ENCODE results near the gene TOR3A.

- TF ChIP-seq GATA2 (IDR thresholded peaks at IDR 0.05; ENCODE audit: low read depth, low read length) (no peak), GATA3 (IDR thresholded peaks at IDR 0.05; ENCODE audit: low read depth, low read length) (no peak)
Observed at GRCh38 chr1:179108644-179109043, 26.8 kb downstream of the TOR3A start.
